Natural killer cell (primary cell): ENCODE results near the gene XRCC5. TPM values are rescaled to one million over a fixed set of nuclear protein-coding genes. Genes with fewer than 3 reads are reported as not detected.

Experiments used
- ATAC-seq, 3 donors: fragments of 150-1000 bp in 2 of 3; fragments of 200-7000 bp in 1 of 3; cut with Tn5 transposase; 1 replicate in 1 of 3; 2 replicates in 2 of 3; pipeline ENCODE4 v1.10.0; 2021; ENCODE audit warnings: mild to moderate bottlenecking in 2 of 3, moderate library complexity in 2 of 3
- DNase-seq, 2 donors: peaks; one replicate each; pipeline versions ENCODE4 v3.0.0 to v3.0.0-alpha.2; 2013 to 2021; ENCODE audit warnings: mixed read lengths in 1 of 2
- H3K27ac ChIP-seq: one replicate; pipeline ENCODE4 v1.5.1; 2013; ENCODE audit warnings: mild to moderate bottlenecking, low read length
- H3K27me3 ChIP-seq: one replicate; pipeline ENCODE4 v1.6.1; 2013; ENCODE audit warnings: low read length; ENCODE audit not compliant: control insufficient read depth, insufficient read depth
- H3K36me3 ChIP-seq: one replicate; pipeline ENCODE4 v1.6.1; 2013; ENCODE audit warnings: low read length; ENCODE audit not compliant: control insufficient read depth, insufficient read depth
- H3K4me1 ChIP-seq: one replicate; pipeline ENCODE4 v1.6.1; 2013; ENCODE audit warnings: low read length; ENCODE audit not compliant: control insufficient read depth, insufficient read depth
- H3K4me3 ChIP-seq: one replicate; pipeline ENCODE4 v1.5.1; 2013; ENCODE audit warnings: low read length
- H3K9me3 ChIP-seq: one replicate; pipeline ENCODE4 v1.6.1; 2013; ENCODE audit warnings: low read length; ENCODE audit not compliant: control insufficient read depth, insufficient read depth
- H3K27ac Mint-ChIP-seq, 2 donors: one replicate each; pipeline ENCODE4 v1.8.0; 2022; ENCODE audit warnings: mild to moderate bottlenecking in 2 of 2, mixed read lengths in 2 of 2, moderate library complexity in 1 of 2
- H3K27me3 Mint-ChIP-seq, 2 donors: one replicate each; pipeline ENCODE4 v1.8.0; 2022; ENCODE audit warnings: low read depth in 2 of 2, mixed read lengths in 2 of 2
- H3K36me3 Mint-ChIP-seq: one replicate; pipeline ENCODE4 v1.8.0; 2022; ENCODE audit warnings: mixed read lengths
- H3K4me1 Mint-ChIP-seq, 2 donors: one replicate each; pipeline ENCODE4 v1.8.0; 2022; ENCODE audit warnings: mixed read lengths in 2 of 2
- H3K4me3 Mint-ChIP-seq: one replicate; pipeline ENCODE4 v1.8.0; 2022; ENCODE audit warnings: mild to moderate bottlenecking, moderate library complexity, mixed read lengths
- H3K9me3 Mint-ChIP-seq, 2 donors: one replicate each; pipeline ENCODE4 v1.8.0; 2022; ENCODE audit warnings: mixed read lengths in 2 of 2
- CTCF ChIP-seq: fragments of 200-600 bp; IDR thresholded peaks from one replicate; pipeline ENCODE4 v1.8.0; 2022; ENCODE audit warnings: antibody characterized with exemption
- WGBS: methylation state at CpG from one replicate; pipeline ENCODE4 v1.1.7; 2013; ENCODE audit warnings: missing lambda C conversion rate; ENCODE audit not compliant: insufficient coverage; 5-methylcytosine and 5-hydroxymethylcytosine counted together
- intact Hi-C: fragments of 100-400 bp; cut with micrococcal nuclease; formaldehyde crosslinking; loops from one replicate; pipeline ENCODE4 v1.14.2; 2022
- total RNA-seq, 4 donors: library from RNA; stranded (reverse); fragments of 120-200 nt in 1 of 4; gene quantifications; one replicate each; pipeline versions ENCODE4 v1.2.3 to v1.2.4, GENCODE V29; 2013 to 2022

The XRCC5 gene
- total RNA-seq, 3 donors from 2014 or later (not counting 1 experiment from before 2014, with no cell fraction given), result 188 to 220 (median 201) TPM

- no peak for ATAC-seq
- intact Hi-C loops, result no loop called here
- peaks cover 29% of the 10 kb centered on the region for H3K4me1 ChIP-seq
- no peak for DNase-seq
- H3K9me3 Mint-ChIP-seq, result no peaks in the 10 kb centered on the region
- H3K4me3 ChIP-seq, result no peak overlapping the region
- 98% methylated on average over 2 of the region's 2 CpGs for WGBS
- H3K4me3 Mint-ChIP-seq, result no peak overlapping the region
- no peaks in the 10 kb centered on the region for H3K9me3 ChIP-seq
- no peak overlapping the region for H3K27ac ChIP-seq
- peak overlapping the region; percentile 6 to 29 for H3K27ac Mint-ChIP-seq
- no peaks in the 10 kb centered on the region for H3K27me3 Mint-ChIP-seq
- no peaks in the 10 kb centered on the region for H3K27me3 ChIP-seq
- no peaks in the 10 kb centered on the region for H3K36me3 ChIP-seq
- peaks cover 8% of the 10 kb centered on the region for H3K36me3 Mint-ChIP-seq
- peaks cover 42 to 59% of the 10 kb centered on the region in 2 donors for H3K4me1 Mint-ChIP-seq
- no peak for TF ChIP-seq CTCF
Observed at GRCh38 chr2:216217904-216218260, 108.7 kb downstream of the XRCC5 start.

- Histone ChIP-seq H3K4me1 (peaks cover 33% of the 10 kb centered on the region), H3K27me3 (no peaks in the 10 kb centered on the region), H3K4me3 (no peak overlapping the region), H3K9me3 (no peaks in the 10 kb centered on the region), H3K27ac (no peak overlapping the region), H3K36me3 (no peaks in the 10 kb centered on the region)
- DNase-seq, result no peak
- 32% methylated on average over 6 of the region's 6 CpGs for WGBS
- peaks cover 43 to 59% of the 10 kb centered on the region in 2 donors for H3K4me1 Mint-ChIP-seq
- intact Hi-C loops, result no loop called here
- H3K9me3 Mint-ChIP-seq, result no peaks in the 10 kb centered on the region
- no peak overlapping the region for H3K4me3 Mint-ChIP-seq
- TF ChIP-seq CTCF, result no peak
- ATAC-seq, result peak in 1 of 3 donors; percentile 35
- no peaks in the 10 kb centered on the region for H3K27me3 Mint-ChIP-seq
- peaks cover 8% of the 10 kb centered on the region for H3K36me3 Mint-ChIP-seq
- no peak overlapping the region for H3K27ac Mint-ChIP-seq
Observed at GRCh38 chr2:216219861-216220260, 110.7 kb downstream of the XRCC5 start.

GRCh38 chr2:216220976-216221375, 111.8 kb downstream of the XRCC5 start:
- DNase-seq (no peak), ATAC-seq (no peak)
- Mint-ChIP-seq H3K4me3 (no peak overlapping the region), H3K27ac (no peak overlapping the region), H3K36me3 (peaks cover 8% of the 10 kb centered on the region), H3K27me3 (no peaks in the 10 kb centered on the region), H3K9me3 (no peaks in the 10 kb centered on the region), H3K4me1 (peaks cover 43 to 59% of the 10 kb centered on the region in 2 donors)
- Histone ChIP-seq H3K27ac (no peak overlapping the region), H3K4me1 (peaks cover 33% of the 10 kb centered on the region), H3K4me3 (no peak overlapping the region), H3K9me3 (no peaks in the 10 kb centered on the region), H3K27me3 (no peaks in the 10 kb centered on the region), H3K36me3 (no peaks in the 10 kb centered on the region)
- intact Hi-C loops, result no loop called here
- no peak for TF ChIP-seq CTCF
- WGBS, result 87% methylated on average over 4 of the region's 4 CpGs

GRCh38 chr2:216221811-216222210, 112.7 kb downstream of the XRCC5 start:
- no peaks in the 10 kb centered on the region for H3K36me3 ChIP-seq
- TF ChIP-seq CTCF, result no peak
- H3K36me3 Mint-ChIP-seq, result peaks cover 8% of the 10 kb centered on the region
- no peak overlapping the region for H3K4me3 Mint-ChIP-seq
- peaks cover 43 to 55% of the 10 kb centered on the region in 2 donors for H3K4me1 Mint-ChIP-seq
- H3K9me3 ChIP-seq, result no peaks in the 10 kb centered on the region
- no peak overlapping the region for H3K27ac Mint-ChIP-seq
- H3K9me3 Mint-ChIP-seq, result no peaks in the 10 kb centered on the region
- no peak overlapping the region for H3K4me3 ChIP-seq
- WGBS, result 74% methylated on average over 1 of the region's 1 CpG
- peaks cover 33% of the 10 kb centered on the region for H3K4me1 ChIP-seq
- no peak overlapping the region for H3K27ac ChIP-seq
- no peaks in the 10 kb centered on the region for H3K27me3 Mint-ChIP-seq
- no peak for ATAC-seq
- no peak for DNase-seq
- intact Hi-C loops, result loop anchor here (2.0 kb wide), 1 partner anchor 183 kb away; no protein-coding TSS in a partner anchor
- H3K27me3 ChIP-seq, result no peaks in the 10 kb centered on the region
